ENCODE data around the gene EXOC4.

DNA sequence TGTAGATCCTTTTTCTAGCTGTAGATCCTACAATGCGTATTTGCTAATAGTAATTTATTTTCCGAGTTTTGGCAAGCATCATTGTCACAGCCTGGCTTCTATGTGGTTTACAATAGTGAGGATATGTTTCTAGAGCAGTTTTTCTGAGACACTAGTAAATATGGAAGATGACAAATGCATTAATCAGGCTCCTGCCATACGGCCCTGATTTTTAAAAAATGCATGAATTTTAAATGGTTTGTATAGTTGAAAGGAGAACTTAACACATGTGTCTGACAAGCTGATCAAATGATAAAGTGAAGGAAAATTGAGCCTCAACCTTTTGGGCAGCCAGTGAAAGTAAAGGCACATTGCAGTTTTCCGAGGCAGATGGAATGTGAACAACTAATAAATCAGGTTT, 354.1 kb downstream of the EXOC4 start:
- TF ChIP-seq CTCF (IDR thresholded peaks at IDR 0.05; ENCODE audit: extremely low read depth in 1 of 2, insufficient read depth in 1 of 2, low read depth in 1 of 2, low read length in 2 of 2) (no peak), JUN (IDR thresholded peaks at IDR 0.05; ENCODE audit: borderline replicate concordance, insufficient read depth, insufficient read length, low read depth) (no peak), MAX (IDR thresholded peaks at IDR 0.05; ENCODE audit: insufficient read depth, insufficient read length) (no peak), POLR2AphosphoS5 (IDR thresholded peaks at IDR 0.05; ENCODE audit: insufficient read depth, low read depth, low read length) (no peak)
